ENCODE data around the gene EMILIN2.

The EMILIN2 gene

DNA sequence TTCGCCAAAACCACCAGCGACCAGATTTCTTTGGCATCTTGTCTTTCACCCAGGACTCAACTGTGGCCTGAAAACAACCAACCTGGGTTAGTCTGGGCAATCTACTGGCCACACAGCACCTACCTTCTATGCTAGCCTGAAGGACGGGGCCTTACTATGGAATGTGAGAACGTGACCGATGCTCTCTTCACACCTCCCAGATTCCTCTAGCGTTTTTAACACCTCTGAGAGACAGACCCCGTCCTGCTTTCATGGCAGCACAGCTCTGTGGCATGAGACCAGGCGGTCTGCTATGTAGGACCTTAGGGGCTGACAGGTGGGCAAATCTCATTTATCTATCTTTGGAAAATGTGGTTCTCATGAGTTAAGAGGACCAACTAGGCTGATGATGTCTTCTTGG is 80.9 kb downstream of the EMILIN2 start:
- Histone ChIP-seq H3K4me2 (ENCODE audit: low read depth, low read length, poor library complexity, severe bottlenecking) (no peak overlapping the region), H3K9ac (ENCODE audit: low read depth, low read length, poor library complexity, severe bottlenecking) (no peak overlapping the region), H3K36me3 (ENCODE audit: insufficient read depth, low read length) (peaks cover 94% of the 10 kb centered on the region; the same call in 1 of the 2 replicates), H3K4me1 (ENCODE audit: insufficient read depth, low read length, poor library complexity, severe bottlenecking) (no peaks in the 10 kb centered on the region), H4K20me1 (ENCODE audit: insufficient read depth, low read length, poor library complexity, severe bottlenecking) (no peaks in the 10 kb centered on the region), H3K79me2 (ENCODE audit: insufficient read depth, low read length) (no peaks in the 10 kb centered on the region), H2AFZ (ENCODE audit: low read length) (no peak overlapping the region), H3F3A (ENCODE audit: low read depth) (no peaks in the 10 kb centered on the region), H3K27me3 (ENCODE audit: insufficient read depth, low read length, poor library complexity, severe bottlenecking) (no peaks in the 10 kb centered on the region), H3K9me2 (replicated peaks; ENCODE audit: low read depth, low read length) (no peaks in the 10 kb centered on the region), H3K9me3 (ENCODE audit: insufficient read depth, low read depth, low read length) (no peaks in the 10 kb centered on the region), H3K4me3 (ENCODE audit: low read length, poor library complexity, severe bottlenecking) (no peak overlapping the region)
- no peak for TF ChIP-seq EZH2phosphoT487 (IDR thresholded peaks at IDR 0.05; ENCODE audit: borderline replicate concordance)
- TF ChIP-seq, protein P1, sequence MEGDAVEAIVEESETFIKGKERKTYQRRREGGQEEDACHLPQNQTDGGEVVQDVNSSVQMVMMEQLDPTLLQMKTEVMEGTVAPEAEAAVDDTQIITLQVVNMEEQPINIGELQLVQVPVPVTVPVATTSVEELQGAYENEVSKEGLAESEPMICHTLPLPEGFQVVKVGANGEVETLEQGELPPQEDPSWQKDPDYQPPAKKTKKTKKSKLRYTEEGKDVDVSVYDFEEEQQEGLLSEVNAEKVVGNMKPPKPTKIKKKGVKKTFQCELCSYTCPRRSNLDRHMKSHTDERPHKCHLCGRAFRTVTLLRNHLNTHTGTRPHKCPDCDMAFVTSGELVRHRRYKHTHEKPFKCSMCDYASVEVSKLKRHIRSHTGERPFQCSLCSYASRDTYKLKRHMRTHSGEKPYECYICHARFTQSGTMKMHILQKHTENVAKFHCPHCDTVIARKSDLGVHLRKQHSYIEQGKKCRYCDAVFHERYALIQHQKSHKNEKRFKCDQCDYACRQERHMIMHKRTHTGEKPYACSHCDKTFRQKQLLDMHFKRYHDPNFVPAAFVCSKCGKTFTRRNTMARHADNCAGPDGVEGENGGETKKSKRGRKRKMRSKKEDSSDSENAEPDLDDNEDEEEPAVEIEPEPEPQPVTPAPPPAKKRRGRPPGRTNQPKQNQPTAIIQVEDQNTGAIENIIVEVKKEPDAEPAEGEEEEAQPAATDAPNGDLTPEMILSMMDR (conservative IDR thresholded peaks at IDR 0.05; ENCODE audit: low read length): no peak

DNA sequence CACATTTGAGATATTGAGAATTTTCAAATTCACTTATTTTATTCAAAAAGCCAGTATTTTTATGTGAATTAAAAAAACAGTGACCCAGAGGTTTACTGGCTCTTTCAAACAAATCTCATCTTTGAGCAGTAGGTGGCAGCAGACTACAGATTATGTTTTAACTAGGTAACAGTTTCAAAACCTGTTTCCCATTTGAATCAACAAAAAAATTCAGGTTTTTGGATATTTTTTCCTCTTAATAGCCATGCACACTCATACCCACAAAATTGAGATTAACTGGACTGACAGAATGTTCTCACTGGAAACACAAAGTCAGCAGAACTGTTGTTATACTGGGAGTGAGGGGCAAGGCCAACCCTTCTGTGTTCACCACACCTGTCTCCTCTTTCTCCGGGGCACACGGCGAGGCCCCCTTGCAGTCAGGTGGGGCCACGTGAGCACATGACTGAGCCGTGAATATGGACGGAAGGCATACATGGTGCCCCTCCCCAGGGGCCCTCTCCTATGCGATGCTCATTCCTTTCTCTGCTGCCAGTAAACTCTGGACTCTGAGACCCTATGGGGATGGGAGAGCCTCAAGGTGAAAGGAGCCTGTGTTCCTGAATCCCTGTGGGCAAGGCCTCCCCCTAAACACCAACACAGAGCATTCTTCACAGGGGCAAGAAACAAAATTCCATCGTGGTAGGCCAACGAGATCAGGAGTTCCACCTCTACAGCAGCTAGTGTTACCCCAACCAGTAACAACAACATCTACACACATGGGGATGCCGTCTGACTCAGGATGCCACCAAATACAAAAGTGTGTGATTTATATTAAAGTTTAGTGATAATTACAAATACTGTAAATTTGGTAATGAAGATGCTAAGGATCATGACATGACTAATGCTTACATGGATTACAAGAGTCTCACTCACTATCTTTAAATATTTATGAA is 85.7 kb downstream of the EMILIN2 start:
- TF ChIP-seq, protein P1 (conservative IDR thresholded peaks at IDR 0.05; ENCODE audit: low read length): peak; percentile 89
- TF ChIP-seq EZH2phosphoT487 (IDR thresholded peaks at IDR 0.05; ENCODE audit: borderline replicate concordance): no peak
- Histone ChIP-seq H3K9ac (ENCODE audit: low read depth, low read length, poor library complexity, severe bottlenecking) (no peak overlapping the region), H3K36me3 (ENCODE audit: insufficient read depth, low read length) (peaks cover 92% of the 10 kb centered on the region)

DNA sequence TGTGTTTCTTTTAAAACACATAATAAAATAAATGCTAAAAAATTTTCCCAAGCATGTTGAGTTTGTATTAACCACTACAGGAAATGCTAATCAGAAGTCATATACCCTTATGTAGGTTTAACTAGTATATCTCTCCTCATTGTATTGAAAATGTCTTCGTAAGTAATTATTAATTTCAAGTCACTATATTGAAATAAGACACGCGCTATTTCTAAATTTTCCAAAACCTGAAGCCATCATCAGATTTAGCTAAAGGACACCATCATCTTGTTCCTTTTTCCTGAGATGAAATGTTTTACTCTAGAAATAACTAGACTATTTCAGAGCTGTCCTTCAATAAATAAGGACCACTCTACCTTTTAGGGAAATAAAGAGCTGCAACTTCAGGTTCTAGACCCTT is 87.2 kb downstream of the EMILIN2 start:
- Histone ChIP-seq H3K4me1 (ENCODE audit: insufficient read depth, low read length, poor library complexity, severe bottlenecking) (no peaks in the 10 kb centered on the region), H3K9me2 (replicated peaks; ENCODE audit: low read depth, low read length) (no peaks in the 10 kb centered on the region), H3K4me3 (ENCODE audit: low read length, poor library complexity, severe bottlenecking) (no peak overlapping the region), H3K9me3 (ENCODE audit: insufficient read depth, low read depth, low read length) (no peaks in the 10 kb centered on the region), H3F3A (ENCODE audit: low read depth) (no peaks in the 10 kb centered on the region), H3K27me3 (ENCODE audit: insufficient read depth, low read length, poor library complexity, severe bottlenecking) (no peaks in the 10 kb centered on the region), H2AFZ (ENCODE audit: low read length) (no peak overlapping the region), H3K4me2 (ENCODE audit: low read depth, low read length, poor library complexity, severe bottlenecking) (no peak overlapping the region), H4K20me1 (ENCODE audit: insufficient read depth, low read length, poor library complexity, severe bottlenecking) (no peaks in the 10 kb centered on the region), H3K79me2 (ENCODE audit: insufficient read depth, low read length) (no peaks in the 10 kb centered on the region), H3K9ac (ENCODE audit: low read depth, low read length, poor library complexity, severe bottlenecking) (no peak overlapping the region), H3K36me3 (ENCODE audit: insufficient read depth, low read length) (peaks cover 91% of the 10 kb centered on the region)
- TF ChIP-seq, protein P1 (conservative IDR thresholded peaks at IDR 0.05; ENCODE audit: low read length): no peak
- TF ChIP-seq EZH2phosphoT487 (IDR thresholded peaks at IDR 0.05; ENCODE audit: borderline replicate concordance): no peak

More for the DNA sequence above, 85.7 kb downstream of the EMILIN2 start:
- no peaks in the 10 kb centered on the region for H3K79me2 ChIP-seq (ENCODE audit: insufficient read depth, low read length)
- H3K9me2 ChIP-seq (replicated peaks; ENCODE audit: low read depth, low read length): no peaks in the 10 kb centered on the region
- H4K20me1 ChIP-seq (ENCODE audit: insufficient read depth, low read length, poor library complexity, severe bottlenecking): no peaks in the 10 kb centered on the region
- H3K4me2 ChIP-seq (ENCODE audit: low read depth, low read length, poor library complexity, severe bottlenecking): no peak overlapping the region
- no peaks in the 10 kb centered on the region for H3K27me3 ChIP-seq (ENCODE audit: insufficient read depth, low read length, poor library complexity, severe bottlenecking)
- H2AFZ ChIP-seq (ENCODE audit: low read length): no peak overlapping the region
- no peak overlapping the region for H3K4me3 ChIP-seq (ENCODE audit: low read length, poor library complexity, severe bottlenecking)
- no peaks in the 10 kb centered on the region for H3K9me3 ChIP-seq (ENCODE audit: insufficient read depth, low read depth, low read length)
- H3F3A ChIP-seq (ENCODE audit: low read depth): no peaks in the 10 kb centered on the region
- H3K4me1 ChIP-seq (ENCODE audit: insufficient read depth, low read length, poor library complexity, severe bottlenecking): no peaks in the 10 kb centered on the region

Data from Loucy (cell line).